ENCODE measurements around the gene EFCAB9.
"Not testable (repeated sequence)": the region's sequence is repeated elsewhere in the genome, so short reads cannot be mapped to it uniquely, and the experiment has no call there.

The EFCAB9 gene

GRCh38 chr5:172193872-172194271, at the start of gene EFCAB9:
EFCAB9 (plus strand) TSS chr5:172194172; CDS start chr5:172194173, 1 bp downstream.
- Histone ChIP-seq H3K9me3 (ENCODE audit: low read depth, low read length) (no peaks in the 10 kb centered on the region), H3K9ac (ENCODE audit: insufficient read length) (no peak within 1 kb of the TSS), H3K36me3 (ENCODE audit: insufficient read depth, low read length) (no peaks in the 10 kb centered on the region), H3K27ac (no peak within 1 kb of the TSS), H3K4me3 (no peak within 1 kb of the TSS)
- TF ChIP-seq POLR2AphosphoS5 (IDR thresholded peaks at IDR 0.05; ENCODE audit: borderline replicate concordance, low read depth, low read length) (no peak), EZH2 (IDR thresholded peaks at IDR 0.05) (no peak), FOXP2 (optimal IDR thresholded peaks at IDR 0.05; ENCODE audit: control extremely low read depth, extremely low read length, insufficient read depth) (no peak)
- no peak for DNase-seq (ENCODE audit: low read depth, low spot score)

GRCh38 chr5:172144291-172144815, 49.6 kb upstream of the EFCAB9 start:
- DNase-seq (ENCODE audit: low read depth, low spot score): no peak
- no peak for TF ChIP-seq POLR2AphosphoS5 (IDR thresholded peaks at IDR 0.05; ENCODE audit: borderline replicate concordance, low read depth, low read length)
- no peak for TF ChIP-seq EZH2 (IDR thresholded peaks at IDR 0.05)
- no peak for TF ChIP-seq FOXP2 (optimal IDR thresholded peaks at IDR 0.05; ENCODE audit: control extremely low read depth, extremely low read length, insufficient read depth)
- no peaks in the 10 kb centered on the region for H3K36me3 ChIP-seq (ENCODE audit: insufficient read depth, low read length)
- H3K4me3 ChIP-seq: no peak overlapping the region
- H3K9me3 ChIP-seq (ENCODE audit: low read depth, low read length): no peaks in the 10 kb centered on the region
- no peak overlapping the region for H3K27ac ChIP-seq
- no peak overlapping the region for H3K9ac ChIP-seq (ENCODE audit: insufficient read length)

- H3K36me3 ChIP-seq (ENCODE audit: insufficient read depth, low read length): no peaks in the 10 kb centered on the region
- no peak overlapping the region for H3K27ac ChIP-seq
- no peak for TF ChIP-seq FOXP2 (optimal IDR thresholded peaks at IDR 0.05; ENCODE audit: control extremely low read depth, extremely low read length, insufficient read depth)
- TF ChIP-seq EZH2 (IDR thresholded peaks at IDR 0.05): no peak
- TF ChIP-seq POLR2AphosphoS5 (IDR thresholded peaks at IDR 0.05; ENCODE audit: borderline replicate concordance, low read depth, low read length): no peak
- no peak overlapping the region for H3K9ac ChIP-seq (ENCODE audit: insufficient read length)
- DNase-seq (ENCODE audit: low read depth, low spot score): no peak
- no peaks in the 10 kb centered on the region for H3K9me3 ChIP-seq (ENCODE audit: low read depth, low read length)
- H3K4me3 ChIP-seq: no peak overlapping the region
Observed at GRCh38 chr5:172144931-172145869, 48.8 kb upstream of the EFCAB9 start.

- no peaks in the 10 kb centered on the region for H3K9me3 ChIP-seq (ENCODE audit: low read depth, low read length)
- no peaks in the 10 kb centered on the region for H3K36me3 ChIP-seq (ENCODE audit: insufficient read depth, low read length)
- no peak for TF ChIP-seq EZH2 (IDR thresholded peaks at IDR 0.05)
- TF ChIP-seq POLR2AphosphoS5 (IDR thresholded peaks at IDR 0.05; ENCODE audit: borderline replicate concordance, low read depth, low read length): no peak
- no peak for TF ChIP-seq FOXP2 (optimal IDR thresholded peaks at IDR 0.05; ENCODE audit: control extremely low read depth, extremely low read length, insufficient read depth)
- no peak overlapping the region for H3K27ac ChIP-seq
- DNase-seq (ENCODE audit: low read depth, low spot score): no peak
- H3K4me3 ChIP-seq: no peak overlapping the region
- H3K9ac ChIP-seq (ENCODE audit: insufficient read length): no peak overlapping the region
Observed at GRCh38 chr5:172145870-172146747, 47.9 kb upstream of the EFCAB9 start.

- Histone ChIP-seq H3K9me3 (ENCODE audit: low read depth, low read length) (no peaks in the 10 kb centered on the region), H3K36me3 (ENCODE audit: insufficient read depth, low read length) (no peaks in the 10 kb centered on the region), H3K9ac (ENCODE audit: insufficient read length) (no peak overlapping the region), H3K27ac (no peak overlapping the region), H3K4me3 (no peak overlapping the region)
- TF ChIP-seq FOXP2 (optimal IDR thresholded peaks at IDR 0.05; ENCODE audit: control extremely low read depth, extremely low read length, insufficient read depth) (no peak), EZH2 (IDR thresholded peaks at IDR 0.05) (no peak), POLR2AphosphoS5 (IDR thresholded peaks at IDR 0.05; ENCODE audit: borderline replicate concordance, low read depth, low read length) (no peak)
- no peak for DNase-seq (ENCODE audit: low read depth, low spot score)
Observed at GRCh38 chr5:172146748-172147092, 47.3 kb upstream of the EFCAB9 start.

- Histone ChIP-seq H3K9me3 (ENCODE audit: low read depth, low read length) (no peaks in the 10 kb centered on the region), H3K36me3 (ENCODE audit: insufficient read depth, low read length) (no peaks in the 10 kb centered on the region), H3K4me3 (no peak overlapping the region), H3K27ac (no peak overlapping the region), H3K9ac (ENCODE audit: insufficient read length) (no peak overlapping the region)
- TF ChIP-seq EZH2 (IDR thresholded peaks at IDR 0.05) (no peak), POLR2AphosphoS5 (IDR thresholded peaks at IDR 0.05; ENCODE audit: borderline replicate concordance, low read depth, low read length) (no peak), FOXP2 (optimal IDR thresholded peaks at IDR 0.05; ENCODE audit: control extremely low read depth, extremely low read length, insufficient read depth) (no peak)
- no peak for DNase-seq (ENCODE audit: low read depth, low spot score)
Observed at GRCh38 chr5:172147857-172148256, 46.1 kb upstream of the EFCAB9 start.

GRCh38 chr5:172148381-172148780, 45.6 kb upstream of the EFCAB9 start:
- TF ChIP-seq EZH2 (IDR thresholded peaks at IDR 0.05) (no peak), POLR2AphosphoS5 (IDR thresholded peaks at IDR 0.05; ENCODE audit: borderline replicate concordance, low read depth, low read length) (no peak), FOXP2 (optimal IDR thresholded peaks at IDR 0.05; ENCODE audit: control extremely low read depth, extremely low read length, insufficient read depth) (no peak)
- Histone ChIP-seq H3K4me3 (no peak overlapping the region), H3K9me3 (ENCODE audit: low read depth, low read length) (no peaks in the 10 kb centered on the region), H3K27ac (no peak overlapping the region), H3K36me3 (ENCODE audit: insufficient read depth, low read length) (no peaks in the 10 kb centered on the region), H3K9ac (ENCODE audit: insufficient read length) (no peak overlapping the region)
- DNase-seq (ENCODE audit: low read depth, low spot score): no peak

- Histone ChIP-seq H3K27ac (no peak overlapping the region), H3K9me3 (ENCODE audit: low read depth, low read length) (no peaks in the 10 kb centered on the region), H3K4me3 (no peak overlapping the region), H3K36me3 (ENCODE audit: insufficient read depth, low read length) (no peaks in the 10 kb centered on the region), H3K9ac (ENCODE audit: insufficient read length) (no peak overlapping the region)
- TF ChIP-seq POLR2AphosphoS5 (IDR thresholded peaks at IDR 0.05; ENCODE audit: borderline replicate concordance, low read depth, low read length) (no peak), FOXP2 (optimal IDR thresholded peaks at IDR 0.05; ENCODE audit: control extremely low read depth, extremely low read length, insufficient read depth) (no peak), EZH2 (IDR thresholded peaks at IDR 0.05) (no peak)
- DNase-seq (ENCODE audit: low read depth, low spot score): no peak
Observed at GRCh38 chr5:172149073-172149472, 44.9 kb upstream of the EFCAB9 start.

GRCh38 chr5:172149481-172149880, 44.5 kb upstream of the EFCAB9 start:
- not testable (repeated sequence) for H3K36me3 ChIP-seq (ENCODE audit: insufficient read depth, low read length); H3K9me3 ChIP-seq (ENCODE audit: low read depth, low read length); H3K27ac ChIP-seq; DNase-seq (ENCODE audit: low read depth, low spot score); H3K9ac ChIP-seq (ENCODE audit: insufficient read length); H3K4me3 ChIP-seq
